OCI-LY1 (cell line): ENCODE measurements around the gene RGS5.

ENCODE experiments used
- H2AFZ ChIP-seq: fragments of 200-600 bp; sonication (generic), shearing (Covaris generic); 2 replicates; pipeline ENCODE4 v1.6.0; 2014; ENCODE audit warnings: antibody characterized with exemption, mild to moderate bottlenecking, low read length
- H3F3A ChIP-seq: fragments of 200-600 bp; sonication (generic), shearing (Covaris generic); 2 replicates; pipeline ENCODE4 v1.6.0; 2014; ENCODE audit warnings: mild to moderate bottlenecking, antibody characterized with exemption, low read length, moderate library complexity; ENCODE audit not compliant: insufficient read depth
- H3K27ac ChIP-seq: fragments of 200-600 bp; sonication (generic); 2 replicates; pipeline ENCODE4 v1.5.1; 2014; ENCODE audit warnings: low read length, mixed run types, mild to moderate bottlenecking, low read depth; ENCODE audit not compliant: poor library complexity, severe bottlenecking
- H3K27me3 ChIP-seq: fragments of 200-600 bp; sonication (generic); 2 replicates; pipeline ENCODE4 v1.6.0; 2014; ENCODE audit warnings: antibody characterized with exemption, mild to moderate bottlenecking, low read length, moderate library complexity; ENCODE audit not compliant: insufficient read depth
- H3K36me3 ChIP-seq: fragments of 200-600 bp; sonication (generic); 2 replicates; pipeline ENCODE4 v1.6.1; 2014; ENCODE audit warnings: mild to moderate bottlenecking, antibody characterized with exemption, low read length, moderate library complexity, mixed read lengths; ENCODE audit not compliant: insufficient read depth
- H3K4me1 ChIP-seq: fragments of 200-600 bp; sonication (generic); 2 replicates; pipeline ENCODE4 v1.5.1; 2014; ENCODE audit warnings: mild to moderate bottlenecking, low read length, moderate library complexity; ENCODE audit not compliant: insufficient read depth, severe bottlenecking
- H3K4me2 ChIP-seq: fragments of 200-600 bp; sonication (generic), shearing (Covaris generic); 2 replicates; pipeline ENCODE4 v1.6.1; 2014; ENCODE audit warnings: low read length
- H3K4me3 ChIP-seq: fragments of 200-600 bp; sonication (generic); 2 replicates; pipeline ENCODE4 v1.5.1; 2014; ENCODE audit warnings: low read length, low read depth, mild to moderate bottlenecking, mixed read lengths; ENCODE audit not compliant: poor library complexity, severe bottlenecking
- H3K79me2 ChIP-seq: fragments of 200-600 bp; shearing (Covaris generic); 2 replicates; pipeline ENCODE4 v1.6.1; 2016; ENCODE audit warnings: mixed run types, low read length, mixed read lengths; ENCODE audit not compliant: insufficient read depth
- H3K9ac ChIP-seq: fragments of 200-600 bp; sonication (generic), shearing (Covaris generic); 2 replicates; pipeline ENCODE4 v1.6.1; 2014; ENCODE audit warnings: mild to moderate bottlenecking, low read length, mixed read lengths
- H3K9me2 ChIP-seq: fragments of 200-600 bp; sonication (generic), shearing (Covaris generic); 2 replicates; pipeline ENCODE4 v1.6.1; 2014; ENCODE audit warnings: low read depth, mild to moderate bottlenecking, low read length, mixed read lengths
- H3K9me3 ChIP-seq: fragments of 200-600 bp; shearing (Covaris generic); 2 replicates; pipeline ENCODE4 v1.6.1; 2014; ENCODE audit warnings: low read length, mixed read lengths
- H4K20me1 ChIP-seq: fragments of 200-600 bp; sonication (generic), shearing (Covaris generic); 2 replicates; pipeline ENCODE4 v1.6.0; 2016; ENCODE audit warnings: mild to moderate bottlenecking, low read length; ENCODE audit not compliant: insufficient read depth
- EZH2 ChIP-seq: fragments of 200-600 bp; sonication (generic), shearing (Covaris generic); IDR thresholded peaks from 2 replicates; pipeline ENCODE4 v1.8.0; 2017; ENCODE audit warnings: borderline replicate concordance, mixed run types, mild to moderate bottlenecking, antibody characterized with exemption, low read length, moderate library complexity, mixed read lengths
- TF ChIP-seq, protein P1 (sequence below): fragments of 200-600 bp; sonication (generic), shearing (Covaris generic); IDR thresholded peaks from 2 replicates; pipeline ENCODE4 v1.5.1; 2017; ENCODE audit warnings: mild to moderate bottlenecking, antibody characterized with exemption, low read length, moderate library complexity, mixed read lengths

Gene RGS5

GRCh38 chr1:163115887-163116286, 86.8 kb downstream of the RGS5 start:
- TF ChIP-seq, protein P1, sequence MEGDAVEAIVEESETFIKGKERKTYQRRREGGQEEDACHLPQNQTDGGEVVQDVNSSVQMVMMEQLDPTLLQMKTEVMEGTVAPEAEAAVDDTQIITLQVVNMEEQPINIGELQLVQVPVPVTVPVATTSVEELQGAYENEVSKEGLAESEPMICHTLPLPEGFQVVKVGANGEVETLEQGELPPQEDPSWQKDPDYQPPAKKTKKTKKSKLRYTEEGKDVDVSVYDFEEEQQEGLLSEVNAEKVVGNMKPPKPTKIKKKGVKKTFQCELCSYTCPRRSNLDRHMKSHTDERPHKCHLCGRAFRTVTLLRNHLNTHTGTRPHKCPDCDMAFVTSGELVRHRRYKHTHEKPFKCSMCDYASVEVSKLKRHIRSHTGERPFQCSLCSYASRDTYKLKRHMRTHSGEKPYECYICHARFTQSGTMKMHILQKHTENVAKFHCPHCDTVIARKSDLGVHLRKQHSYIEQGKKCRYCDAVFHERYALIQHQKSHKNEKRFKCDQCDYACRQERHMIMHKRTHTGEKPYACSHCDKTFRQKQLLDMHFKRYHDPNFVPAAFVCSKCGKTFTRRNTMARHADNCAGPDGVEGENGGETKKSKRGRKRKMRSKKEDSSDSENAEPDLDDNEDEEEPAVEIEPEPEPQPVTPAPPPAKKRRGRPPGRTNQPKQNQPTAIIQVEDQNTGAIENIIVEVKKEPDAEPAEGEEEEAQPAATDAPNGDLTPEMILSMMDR: no peak
- Histone ChIP-seq H3K4me1 (no peaks in the 10 kb centered on the region), H4K20me1 (no peaks in the 10 kb centered on the region), H3K27ac (no peak overlapping the region), H3K9me3 (no peaks in the 10 kb centered on the region), H3K79me2 (no peaks in the 10 kb centered on the region), H2AFZ (no peak overlapping the region), H3F3A (no peaks in the 10 kb centered on the region), H3K4me2 (no peak overlapping the region), H3K36me3 (no peaks in the 10 kb centered on the region), H3K27me3 (no peaks in the 10 kb centered on the region), H3K4me3 (no peak overlapping the region), H3K9ac (no peak overlapping the region), H3K9me2 (no peaks in the 10 kb centered on the region; the same call in 1 of the 2 replicates)

DNA sequence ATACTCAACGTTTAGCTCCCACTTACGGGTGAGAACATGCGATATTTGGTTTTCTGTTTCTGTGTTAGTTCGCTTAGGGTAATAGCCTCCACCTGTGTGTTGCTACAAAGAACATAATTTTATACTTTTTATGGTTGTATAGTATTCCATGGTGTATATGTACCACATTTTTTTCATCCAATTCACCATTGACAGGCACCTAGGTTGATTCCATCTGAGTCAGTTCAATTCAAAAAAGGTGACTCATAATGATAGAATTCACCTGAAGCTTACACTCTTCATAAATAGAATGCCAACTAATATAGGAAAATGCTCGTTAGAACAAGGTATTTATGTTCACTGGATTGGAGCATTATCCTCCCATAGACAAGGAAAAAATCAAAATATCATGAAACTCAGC, 95.1 kb downstream of the RGS5 start:
- Histone ChIP-seq H4K20me1 (no peaks in the 10 kb centered on the region), H3K27me3 (no peaks in the 10 kb centered on the region), H3K9me3 (no peaks in the 10 kb centered on the region), H3K4me3 (no peak overlapping the region), H3K79me2 (no peaks in the 10 kb centered on the region), H3K4me2 (no peak overlapping the region), H3K36me3 (no peaks in the 10 kb centered on the region), H3F3A (no peaks in the 10 kb centered on the region), H3K4me1 (no peaks in the 10 kb centered on the region), H3K9me2 (no peaks in the 10 kb centered on the region), H2AFZ (no peak overlapping the region), H3K9ac (no peak overlapping the region), H3K27ac (no peak overlapping the region)
- TF ChIP-seq, protein P1: no peak
- TF ChIP-seq EZH2: no peak

- no peaks in the 10 kb centered on the region for H3K27me3 ChIP-seq
- H4K20me1 ChIP-seq: no peaks in the 10 kb centered on the region
- no peaks in the 10 kb centered on the region for H3K79me2 ChIP-seq
- H3K9ac ChIP-seq: no peak overlapping the region
- H3F3A ChIP-seq: no peaks in the 10 kb centered on the region
- no peaks in the 10 kb centered on the region for H3K9me3 ChIP-seq
- H3K36me3 ChIP-seq: no peaks in the 10 kb centered on the region
- no peaks in the 10 kb centered on the region for H3K4me1 ChIP-seq
- no peak overlapping the region for H2AFZ ChIP-seq
- no peak overlapping the region for H3K4me3 ChIP-seq
- H3K4me2 ChIP-seq: no peak overlapping the region
- no peaks in the 10 kb centered on the region for H3K9me2 ChIP-seq
- H3K27ac ChIP-seq: no peak overlapping the region
- TF ChIP-seq, protein P1: no peak
Observed at GRCh38 chr1:163106364-163106987, 96.2 kb downstream of the RGS5 start.
